Smooth muscle cell (in vitro differentiated cells): Measurements from ENCODE around the gene NDUFAF5. TPM values are rescaled to one million over a fixed set of nuclear protein-coding genes. Genes with fewer than 3 reads are reported as not detected.

ENCODE experiments used
- DNase-seq: peaks from one replicate; lab custom pipeline; 2025; ENCODE audit not compliant: unreplicated experiment; lab: John Stamatoyannopoulos, UW
- H2AFZ ChIP-seq: fragments of 200-600 bp; sonication (generic); 2 replicates; pipeline ENCODE4 v1.6.0; 2016; ENCODE audit warnings: antibody characterized with exemption, low read depth, mild to moderate bottlenecking
- H3F3A ChIP-seq: fragments of 200-600 bp; sonication (generic); 2 replicates; pipeline ENCODE4 v1.6.0; 2017; ENCODE audit warnings: antibody characterized with exemption, low read depth
- H3K27ac ChIP-seq: fragments of 200-600 bp; sonication (generic); 2 replicates; pipeline ENCODE4 v1.5.1; 2016; ENCODE audit warnings: low read depth, mild to moderate bottlenecking
- H3K27me3 ChIP-seq: fragments of 200-600 bp; sonication (generic); 2 replicates; pipeline ENCODE4 v1.6.1; 2016; ENCODE audit warnings: low read depth, mild to moderate bottlenecking
- H3K36me3 ChIP-seq: fragments of 200-600 bp; sonication (generic); 2 replicates; pipeline ENCODE4 v1.5.1; 2016; ENCODE audit warnings: low read depth
- H3K4me1 ChIP-seq: fragments of 200-600 bp; sonication (generic); 2 replicates; pipeline ENCODE4 v1.5.1; 2016; ENCODE audit warnings: low read depth
- H3K4me2 ChIP-seq: fragments of 200-600 bp; sonication (generic); 2 replicates; pipeline ENCODE4 v1.6.0; 2016; ENCODE audit warnings: mild to moderate bottlenecking
- H3K4me3 ChIP-seq: fragments of 200-600 bp; sonication (generic); 2 replicates; pipeline ENCODE4 v1.5.1; 2016; ENCODE audit warnings: mild to moderate bottlenecking
- H3K79me2 ChIP-seq: fragments of 200-600 bp; sonication (generic); 2 replicates; pipeline ENCODE4 v1.6.0; 2016; ENCODE audit warnings: low read depth, mild to moderate bottlenecking
- H3K9ac ChIP-seq: fragments of 200-600 bp; sonication (generic); 2 replicates; pipeline ENCODE4 v1.6.0; 2016; ENCODE audit warnings: low read depth
- H3K9me3 ChIP-seq: fragments of 200-600 bp; sonication (generic); replicated peaks from 2 replicates; pipeline ENCODE4 v1.5.1; 2016; ENCODE audit warnings: low read depth
- H4K20me1 ChIP-seq: fragments of 200-600 bp; sonication (generic); 2 replicates; pipeline ENCODE4 v1.6.0; 2016; ENCODE audit warnings: low read depth
- CTCF ChIP-seq: fragments of 200-600 bp; sonication (generic); IDR thresholded peaks from 2 replicates; pipeline ENCODE4 v1.5.1; 2017; ENCODE audit warnings: borderline replicate concordance, mild to moderate bottlenecking, antibody characterized with exemption; ENCODE audit not compliant: insufficient read depth, poor library complexity, severe bottlenecking
- WGBS: methylation state at CpG from one replicate; pipeline ENCODE4 v1.1.7; 2016; ENCODE audit warnings: low lambda C conversion rate; 5-methylcytosine and 5-hydroxymethylcytosine counted together
- polyA plus RNA-seq: library from polyadenylated mRNA; unstranded; fragments of >200 nt; fragmentation: Nextera tagmentation; extraction: Ambion mirVana; gene quantifications from 2 replicates; pipeline ENCODE4 v1.2.1, GENCODE V29; 2016
- total RNA-seq: library from RNA; depleted of rRNA; stranded (reverse); fragments of >200 nt; gene quantifications from 2 replicates; pipeline ENCODE4 v1.2.3, GENCODE V29; 2014

Gene NDUFAF5
- total and polyA plus RNA-seq, 2 experiments from 2014 or later, result 15.1 to 23.7 TPM

GRCh38 chr20:13794667-13795066 is 9.8 kb downstream of the NDUFAF5 start:
- Histone ChIP-seq H3K36me3 (peaks cover 40% of the 10 kb centered on the region), H3K9me3 (no peaks in the 10 kb centered on the region), H3K4me1 (no peaks in the 10 kb centered on the region), H3K9ac (no peak overlapping the region), H3K4me2 (no peak overlapping the region), H3K27me3 (no peaks in the 10 kb centered on the region), H3F3A (no peaks in the 10 kb centered on the region), H4K20me1 (peaks cover 5% of the 10 kb centered on the region), H3K4me3 (no peak overlapping the region), H2AFZ (no peak overlapping the region), H3K79me2 (no peaks in the 10 kb centered on the region), H3K27ac (no peak overlapping the region)
- TF ChIP-seq CTCF, result no peak
- over 99% methylated on average over 6 of the region's 6 CpGs for WGBS
- DNase-seq, result no peak

DNA sequence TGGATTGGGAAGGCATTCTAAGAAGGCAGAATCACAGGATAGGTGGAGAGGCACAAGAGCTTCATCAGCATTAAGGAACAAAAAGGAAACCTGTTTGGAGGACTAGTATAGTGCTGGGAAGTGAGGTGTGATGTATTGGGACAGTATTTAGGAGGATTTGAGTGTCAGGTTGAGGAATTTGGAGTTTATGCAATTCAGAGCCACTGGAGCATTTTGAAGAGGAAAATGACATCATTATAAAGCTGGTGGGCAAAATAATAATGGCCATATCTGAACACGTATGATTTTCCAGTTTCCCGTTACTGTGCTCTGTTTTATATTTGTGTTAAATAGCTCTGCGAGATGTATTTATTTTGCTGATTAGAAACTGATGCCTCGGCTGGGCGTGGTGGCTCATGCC is 14.2 kb downstream of the NDUFAF5 start:
- H4K20me1 ChIP-seq, result no peaks in the 10 kb centered on the region
- no peak for TF ChIP-seq CTCF
- no peaks in the 10 kb centered on the region for H3K9me3 ChIP-seq
- WGBS, result 83% methylated on average over 5 of the region's 5 CpGs
- H3K36me3 ChIP-seq, result peaks cover 46% of the 10 kb centered on the region
- H3K27me3 ChIP-seq, result no peaks in the 10 kb centered on the region
- H3K4me1 ChIP-seq, result no peaks in the 10 kb centered on the region
- no peak overlapping the region for H3K9ac ChIP-seq
- no peaks in the 10 kb centered on the region for H3K79me2 ChIP-seq
- H3F3A ChIP-seq, result no peaks in the 10 kb centered on the region
- H2AFZ ChIP-seq, result no peak overlapping the region
- H3K27ac ChIP-seq, result no peak overlapping the region
- DNase-seq, result no peak
- H3K4me3 ChIP-seq, result no peak overlapping the region
- no peak overlapping the region for H3K4me2 ChIP-seq

DNA sequence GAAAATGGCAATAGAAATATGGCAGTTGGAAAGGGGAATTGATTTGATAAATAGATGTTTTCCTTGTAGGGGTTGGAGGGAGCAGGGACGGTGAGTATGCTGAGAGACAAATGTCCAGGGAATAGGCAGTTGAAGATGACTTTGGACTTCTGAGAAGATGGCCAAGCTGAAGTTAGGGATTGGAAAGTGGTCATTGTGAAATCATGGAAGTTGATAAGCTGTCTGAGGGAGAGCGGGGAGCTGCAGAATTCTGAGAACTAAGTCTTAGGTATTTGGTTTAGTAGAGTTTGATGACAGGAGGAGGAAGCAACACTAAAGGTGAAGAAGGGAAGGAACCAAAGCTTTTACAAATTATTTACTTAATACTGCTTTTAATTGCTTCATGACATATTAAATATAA is 15.1 kb downstream of the NDUFAF5 start:
- Histone ChIP-seq H3K79me2 (no peaks in the 10 kb centered on the region), H3K36me3 (peaks cover 38% of the 10 kb centered on the region), H2AFZ (no peak overlapping the region), H3K4me1 (no peaks in the 10 kb centered on the region), H3K4me3 (no peak overlapping the region), H3K4me2 (no peak overlapping the region), H3K27me3 (no peaks in the 10 kb centered on the region), H3K9me3 (no peaks in the 10 kb centered on the region), H3F3A (no peaks in the 10 kb centered on the region), H4K20me1 (no peaks in the 10 kb centered on the region), H3K27ac (peak overlapping the region; percentile 21), H3K9ac (no peak overlapping the region)
- no peak for DNase-seq
- no peak for TF ChIP-seq CTCF
- 96% methylated on average over 2 of the region's 2 CpGs for WGBS

- H3K36me3 ChIP-seq, result peaks cover 36% of the 10 kb centered on the region
- no peak for DNase-seq
Measured at GRCh38 chr20:13800728-13801134, 15.9 kb downstream of the NDUFAF5 start.

More at GRCh38 chr20:13800728-13801134, 15.9 kb downstream of the NDUFAF5 start:
- Histone ChIP-seq H3K4me3 (no peak overlapping the region), H3K27me3 (no peaks in the 10 kb centered on the region), H3K9me3 (no peaks in the 10 kb centered on the region), H2AFZ (no peak overlapping the region), H3K4me1 (no peaks in the 10 kb centered on the region), H3K79me2 (no peaks in the 10 kb centered on the region), H3F3A (no peaks in the 10 kb centered on the region), H3K9ac (no peak overlapping the region), H4K20me1 (no peaks in the 10 kb centered on the region), H3K4me2 (no peak overlapping the region), H3K27ac (peak overlapping the region; percentile 21)
- 46% methylated on average over 7 of the region's 7 CpGs for WGBS
- TF ChIP-seq CTCF, result no peak
